ENCODE data around the gene P2RX2.

The P2RX2 gene

DNA sequence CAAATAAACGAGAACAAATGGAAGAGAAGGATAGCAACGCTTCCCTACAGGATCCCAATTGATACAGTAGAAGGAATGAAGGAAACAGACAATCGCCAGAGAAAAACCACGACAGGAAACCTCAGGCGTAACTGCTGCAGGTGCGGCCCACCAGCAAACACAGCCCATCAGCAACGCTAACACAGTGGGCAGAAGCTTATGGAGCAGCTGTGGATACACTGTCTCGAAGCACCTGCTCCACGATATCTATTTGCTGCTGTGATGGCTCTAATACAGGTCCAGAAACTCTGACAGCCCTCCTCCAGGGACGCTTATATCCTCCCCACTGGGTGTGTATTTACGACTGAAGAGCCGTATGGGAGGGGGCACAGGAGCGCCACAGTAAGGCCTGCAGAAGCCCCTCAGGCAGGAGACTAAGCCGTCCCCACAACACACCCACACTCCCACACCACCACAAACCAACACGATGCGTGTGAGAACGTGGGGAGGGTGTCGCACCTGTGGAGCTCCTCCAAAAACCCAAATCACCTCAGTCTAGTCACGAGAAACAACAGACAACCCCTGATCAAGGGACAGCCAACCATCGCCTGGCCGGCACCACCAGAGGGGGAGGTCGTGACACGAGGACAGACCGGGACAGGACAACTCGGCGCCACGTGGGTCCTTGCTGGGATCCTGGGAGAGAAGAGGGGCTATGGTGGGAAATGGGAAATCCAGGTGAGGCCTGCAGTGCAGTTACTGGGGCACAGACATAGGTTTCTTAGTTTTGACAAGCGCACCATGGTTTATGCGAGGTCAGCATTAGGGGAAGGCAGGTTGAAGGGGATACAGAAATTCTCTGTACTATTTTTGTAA is 44.6 kb downstream of the P2RX2 start:
- no peak for DNase-seq (ENCODE audit: low read depth)

GRCh38 chr12:132664206-132665148 is 45.9 kb downstream of the P2RX2 start:
- DNase-seq (ENCODE audit: low read depth) = no peak

- no peak for DNase-seq (ENCODE audit: low read depth)
Observed at GRCh38 chr12:132665149-132665491, 46.5 kb downstream of the P2RX2 start.

DNA sequence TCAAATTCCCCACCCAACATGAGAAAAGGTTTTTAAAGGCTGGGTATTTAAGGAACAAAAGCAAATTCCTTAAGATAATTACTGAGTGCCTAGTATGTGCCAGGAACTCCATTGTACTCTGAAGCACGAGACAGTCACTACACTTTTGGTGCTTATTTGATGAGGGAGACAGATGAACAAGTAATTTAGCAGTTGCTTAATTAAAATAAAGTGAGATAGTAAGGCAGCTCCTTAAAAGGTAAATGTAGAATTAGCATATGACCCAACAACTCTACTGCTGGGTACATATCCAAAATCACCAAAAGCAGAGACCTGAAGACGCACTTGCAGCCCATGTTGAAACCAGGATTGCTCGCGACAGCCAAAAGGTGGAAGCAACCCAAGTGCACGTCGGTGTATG is 47.2 kb downstream of the P2RX2 start:
- no peak for DNase-seq (ENCODE audit: low read depth)

DNA sequence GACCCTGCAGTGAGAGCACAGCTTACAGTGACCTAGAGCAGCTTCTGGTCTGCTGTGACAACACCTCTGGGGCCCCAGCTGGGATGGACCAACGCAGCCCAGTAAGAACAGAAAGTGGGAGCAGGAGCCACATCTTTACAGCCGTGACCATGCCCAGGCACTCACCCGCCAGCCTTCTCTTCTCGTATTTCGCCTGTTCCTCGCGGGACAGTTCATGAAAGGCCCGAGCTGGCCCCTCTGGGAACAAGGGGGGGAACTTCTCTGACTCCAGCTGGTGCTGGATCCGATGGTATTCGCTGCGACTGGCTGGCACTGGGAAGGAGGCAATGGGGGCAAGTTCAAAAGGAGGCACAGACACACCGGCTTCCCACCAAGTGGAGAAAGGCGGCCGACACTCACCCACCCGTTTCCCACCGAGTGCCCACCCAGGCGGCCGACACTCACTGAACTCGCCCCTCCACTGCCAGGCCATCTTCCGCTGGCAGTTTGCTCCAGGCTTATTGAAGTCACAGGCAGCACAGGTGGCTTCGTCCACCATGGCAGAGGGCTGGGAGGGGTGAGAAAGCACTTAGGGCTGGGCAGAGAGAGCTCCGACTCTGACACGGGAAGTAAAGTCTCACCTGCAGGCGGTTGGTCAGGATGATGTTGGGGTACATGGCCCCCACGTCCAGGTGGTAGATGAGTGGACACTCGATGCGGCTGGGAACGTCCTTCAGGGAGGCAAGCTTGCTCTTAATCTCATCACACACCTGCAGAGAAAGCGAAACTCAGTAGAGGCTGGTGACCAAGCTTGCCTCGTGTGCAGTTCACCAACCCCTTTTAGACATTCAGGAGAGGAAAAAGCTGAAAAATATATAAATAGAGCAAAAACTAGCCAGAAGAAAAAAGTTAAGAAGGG is 49.9 kb downstream of the P2RX2 start:
- no peak for DNase-seq (ENCODE audit: low read depth)

GRCh38 chr12:132669166-132669879 is 50.7 kb downstream of the P2RX2 start:
- no peak for DNase-seq (ENCODE audit: low read depth)

Measured in stimulated activated CD8-positive, alpha-beta memory T cell treated with anti-CD3 and anti-CD28 coated beads, Interleukin-12 subunit alpha, Interleukin-12 subunit beta, amount 100 ng/mL, for 1 hour (primary cell).